Prostate gland (tissue), 2 donors: Measurements from ENCODE around the gene SCUBE1.

Experiments used
- POLR2A ChIP-seq: fragments of 450-650 bp; IDR thresholded peaks from one replicate; pipeline ENCODE4 v1.6.1; 2016; ENCODE audit warnings: antibody characterized with exemption, mild to moderate bottlenecking
- POLR2AphosphoS5 ChIP-seq: sonication (generic); formaldehyde crosslinking; IDR thresholded peaks from one replicate; pipeline ENCODE4 v1.6.1; 2017; ENCODE audit warnings: antibody characterized with exemption
- TF ChIP-seq, protein P1 (sequence below), 4 experiments: fragments of 200-600 bp in 2 of 4; fragments of 450-650 bp in 2 of 4; sonication (generic) in 2 of 4; IDR thresholded peaks; 1 replicate in 3 of 4; 2 replicates in 1 of 4; pipeline ENCODE4 v1.5.1; 2016 to 2019; ENCODE audit warnings: antibody characterized with exemption in 4 of 4, mild to moderate bottlenecking in 2 of 4, moderate library complexity in 2 of 4

DNA sequence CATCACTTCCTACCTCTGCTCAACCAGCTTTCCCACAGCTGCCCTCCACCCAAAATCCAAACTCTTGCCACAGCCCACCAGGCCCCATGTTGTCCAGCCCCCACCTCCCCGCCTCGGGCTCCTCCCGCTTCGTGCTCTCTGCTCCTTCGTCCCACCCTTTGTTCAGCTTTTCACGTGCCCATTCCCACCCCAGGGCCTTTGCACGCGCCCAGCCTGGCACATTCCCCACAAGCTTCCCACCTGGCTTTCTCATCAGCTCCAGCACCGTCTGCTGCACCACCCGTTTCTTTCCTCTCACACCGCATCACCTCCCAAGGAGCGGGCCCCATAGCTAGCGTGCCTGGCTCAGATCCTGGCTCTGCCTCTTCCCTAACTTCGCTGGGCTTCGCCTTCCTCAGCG lies 54.8 kb downstream of the SCUBE1 start:
- TF ChIP-seq, protein P1, sequence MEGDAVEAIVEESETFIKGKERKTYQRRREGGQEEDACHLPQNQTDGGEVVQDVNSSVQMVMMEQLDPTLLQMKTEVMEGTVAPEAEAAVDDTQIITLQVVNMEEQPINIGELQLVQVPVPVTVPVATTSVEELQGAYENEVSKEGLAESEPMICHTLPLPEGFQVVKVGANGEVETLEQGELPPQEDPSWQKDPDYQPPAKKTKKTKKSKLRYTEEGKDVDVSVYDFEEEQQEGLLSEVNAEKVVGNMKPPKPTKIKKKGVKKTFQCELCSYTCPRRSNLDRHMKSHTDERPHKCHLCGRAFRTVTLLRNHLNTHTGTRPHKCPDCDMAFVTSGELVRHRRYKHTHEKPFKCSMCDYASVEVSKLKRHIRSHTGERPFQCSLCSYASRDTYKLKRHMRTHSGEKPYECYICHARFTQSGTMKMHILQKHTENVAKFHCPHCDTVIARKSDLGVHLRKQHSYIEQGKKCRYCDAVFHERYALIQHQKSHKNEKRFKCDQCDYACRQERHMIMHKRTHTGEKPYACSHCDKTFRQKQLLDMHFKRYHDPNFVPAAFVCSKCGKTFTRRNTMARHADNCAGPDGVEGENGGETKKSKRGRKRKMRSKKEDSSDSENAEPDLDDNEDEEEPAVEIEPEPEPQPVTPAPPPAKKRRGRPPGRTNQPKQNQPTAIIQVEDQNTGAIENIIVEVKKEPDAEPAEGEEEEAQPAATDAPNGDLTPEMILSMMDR (IDR thresholded peaks at IDR 0.05) = no peak
- TF ChIP-seq POLR2A = no peak
- TF ChIP-seq POLR2AphosphoS5 = no peak
